GM23248 (cell line): ENCODE data around the gene PATJ. TPM values are rescaled to one million over a fixed set of nuclear protein-coding genes. Genes with fewer than 3 reads are reported as not detected.

Experiments used
- DNase-seq: peaks from one replicate; pipeline ENCODE4 v3.0.0-alpha.2; 2015
- H2AFZ ChIP-seq: fragments of 200-600 bp; sonication (generic); 2 replicates; pipeline ENCODE4 v1.6.1; 2016; ENCODE audit warnings: antibody characterized with exemption
- H3F3A ChIP-seq: fragments of 200-600 bp; sonication (generic); 2 replicates; pipeline ENCODE4 v1.6.1; 2016; ENCODE audit warnings: mild to moderate bottlenecking, antibody characterized with exemption, mixed run types; ENCODE audit not compliant: insufficient read depth
- H3K27ac ChIP-seq: fragments of 200-600 bp; sonication (generic); 2 replicates; pipeline ENCODE4 v1.5.1; 2016; ENCODE audit warnings: mild to moderate bottlenecking
- H3K27me3 ChIP-seq: fragments of 200-600 bp; sonication (generic); replicated peaks from 2 replicates; pipeline ENCODE4 v1.6.1; 2016; ENCODE audit warnings: mild to moderate bottlenecking; ENCODE audit not compliant: insufficient read depth
- H3K36me3 ChIP-seq: fragments of 200-600 bp; sonication (generic); 2 replicates; pipeline ENCODE4 v1.6.1; 2016; ENCODE audit warnings: low read depth, mild to moderate bottlenecking
- H3K4me1 ChIP-seq: fragments of 200-600 bp; sonication (generic); 2 replicates; pipeline ENCODE4 v1.6.1; 2016; ENCODE audit warnings: mild to moderate bottlenecking; ENCODE audit not compliant: insufficient read depth
- H3K4me2 ChIP-seq: fragments of 200-600 bp; sonication (generic); one replicate; pipeline ENCODE4 v1.6.1; 2016; ENCODE audit warnings: mild to moderate bottlenecking; ENCODE audit not compliant: unreplicated experiment
- H3K4me3 ChIP-seq: fragments of 200-600 bp; sonication (generic); 2 replicates; pipeline ENCODE4 v1.5.1; 2016; ENCODE audit warnings: mild to moderate bottlenecking
- H3K79me2 ChIP-seq: fragments of 200-600 bp; sonication (generic); 2 replicates; pipeline ENCODE4 v1.6.1; 2016; ENCODE audit warnings: mild to moderate bottlenecking; ENCODE audit not compliant: insufficient read depth
- H3K9ac ChIP-seq: fragments of 200-600 bp; sonication (generic); 2 replicates; pipeline ENCODE4 v1.6.1; 2016; ENCODE audit warnings: mild to moderate bottlenecking
- H3K9me2 ChIP-seq: fragments of 200-600 bp; sonication (generic); 2 replicates; pipeline ENCODE4 v1.6.1; 2016; ENCODE audit warnings: mixed run types, mild to moderate bottlenecking, moderate library complexity; ENCODE audit not compliant: insufficient read depth
- H3K9me3 ChIP-seq: fragments of 200-600 bp; sonication (generic); one replicate; pipeline ENCODE4 v1.6.1; 2017; ENCODE audit warnings: low read depth
- H4K20me1 ChIP-seq: fragments of 200-600 bp; sonication (generic); 2 replicates; pipeline ENCODE4 v1.6.0; 2016; ENCODE audit not compliant: insufficient read depth
- EZH2 ChIP-seq: fragments of 200-600 bp; sonication (generic); IDR thresholded peaks from 2 replicates; pipeline ENCODE4 v1.6.1; 2018; ENCODE audit warnings: antibody characterized with exemption, mild to moderate bottlenecking; ENCODE audit not compliant: insufficient read depth, poor library complexity, severe bottlenecking
- EZH2phosphoT487 ChIP-seq: fragments of 200-600 bp; sonication (generic); IDR thresholded peaks from 2 replicates; pipeline ENCODE4 v1.6.1; 2018; ENCODE audit warnings: antibody characterized with exemption, moderate library complexity, mild to moderate bottlenecking, low read depth; ENCODE audit not compliant: insufficient read depth
- WGBS, 2 experiments: methylation state at CpG; one replicate each; pipeline ENCODE4 v1.1.6; 2015 to 2017; ENCODE audit warnings: low lambda C conversion rate in 2 of 2, low coverage in 1 of 2; ENCODE audit errors: missing lambda C conversion rate in 2 of 2; 5-methylcytosine and 5-hydroxymethylcytosine counted together
- in situ Hi-C: fragments of 300-500 bp; cut with MboI; formaldehyde crosslinking; loops from 2 replicates; pipeline ENCODE4 v1.15.0; 2020
- polyA plus RNA-seq: library from polyadenylated mRNA; unstranded; fragments of >200 nt; fragmentation: Nextera tagmentation; extraction: Ambion mirVana; gene quantifications from 2 replicates; pipeline ENCODE4 v1.2.1, GENCODE V29; 2016
- total RNA-seq: library from RNA; depleted of rRNA; stranded (reverse); fragments of >200 nt; shearing (Covaris generic); gene quantifications from 2 replicates; pipeline ENCODE4 v1.2.3, GENCODE V29; 2014

Gene PATJ
- total and polyA plus RNA-seq, 2 experiments from 2014 or later, result 5.3 to 6.1 TPM

- Histone ChIP-seq H3K79me2 (no peaks in the 10 kb centered on the region), H3K36me3 (no peaks in the 10 kb centered on the region), H2AFZ (no peak overlapping the region), H3K4me3 (no peak overlapping the region), H3K4me1 (peaks cover 17% of the 10 kb centered on the region), H3K27ac (no peak overlapping the region), H3K9me3 (no peaks in the 10 kb centered on the region), H3K4me2 (no peak overlapping the region), H4K20me1 (no peaks in the 10 kb centered on the region), H3K9me2 (no peaks in the 10 kb centered on the region), H3K27me3 (no peaks in the 10 kb centered on the region), H3F3A (peaks cover 18% of the 10 kb centered on the region), H3K9ac (no peak overlapping the region)
- no peak for DNase-seq
- TF ChIP-seq EZH2phosphoT487, result no peak
- in situ Hi-C loops, result no loop called here
- WGBS, 2 experiments, result 88 to 95% methylated on average over 4 of the region's 4 CpGs
Measured at GRCh38 chr1:61754545-61754944, 12.3 kb downstream of the PATJ start.

- Histone ChIP-seq H3K36me3 (no peaks in the 10 kb centered on the region), H3K9me2 (no peaks in the 10 kb centered on the region), H3K4me1 (peaks cover 17% of the 10 kb centered on the region), H3K27ac (no peak overlapping the region), H3K27me3 (no peaks in the 10 kb centered on the region), H4K20me1 (no peaks in the 10 kb centered on the region), H3F3A (peaks cover 21% of the 10 kb centered on the region), H3K9me3 (no peaks in the 10 kb centered on the region), H3K4me2 (no peak overlapping the region), H3K4me3 (no peak overlapping the region), H2AFZ (no peak overlapping the region), H3K9ac (no peak overlapping the region), H3K79me2 (no peaks in the 10 kb centered on the region)
- 69 to 70% methylated on average over 3 of the region's 3 CpGs for WGBS, 2 experiments
- TF ChIP-seq EZH2phosphoT487, result no peak
- no peak for TF ChIP-seq EZH2
- in situ Hi-C loops, result no loop called here
- DNase-seq, result no peak
Measured at GRCh38 chr1:61756773-61757172, 14.5 kb downstream of the PATJ start.

GRCh38 chr1:61757950-61758349 is 15.7 kb downstream of the PATJ start:
- peak; percentile 83 for DNase-seq
- Histone ChIP-seq H3K27me3 (no peaks in the 10 kb centered on the region), H3K79me2 (no peaks in the 10 kb centered on the region), H3K36me3 (no peaks in the 10 kb centered on the region), H3K4me1 (peaks cover 17% of the 10 kb centered on the region), H3K4me2 (peak overlapping the region; percentile 54), H3K4me3 (peak overlapping the region; percentile 20), H2AFZ (peak overlapping the region; percentile 38; the same call in 1 of the 2 replicates), H3K9ac (peak overlapping the region; percentile 32; the same call in 1 of the 2 replicates), H3K9me3 (no peaks in the 10 kb centered on the region), H3K9me2 (no peaks in the 10 kb centered on the region), H3K27ac (peak overlapping the region; percentile 78), H3F3A (peaks cover 21% of the 10 kb centered on the region), H4K20me1 (no peaks in the 10 kb centered on the region)
- WGBS, 2 experiments, result 37 to 39% methylated on average over 2 of the region's 2 CpGs
- TF ChIP-seq EZH2 (no peak), EZH2phosphoT487 (no peak)
- in situ Hi-C loops, result no loop called here

GRCh38 chr1:61770131-61770530 is 27.9 kb downstream of the PATJ start:
- WGBS, 2 experiments, result 100% methylated on average over 1 of the region's 1 CpG

GRCh38 chr1:61776091-61776490 is 33.8 kb downstream of the PATJ start:
- H4K20me1 ChIP-seq, result no peaks in the 10 kb centered on the region
- no peak overlapping the region for H3K4me3 ChIP-seq
- 68 to 70% methylated on average over 2 of the region's 2 CpGs for WGBS, 2 experiments
- no peak overlapping the region for H3K9ac ChIP-seq
- no peaks in the 10 kb centered on the region for H3K27me3 ChIP-seq
- H3K27ac ChIP-seq, result no peak overlapping the region
- H3K4me2 ChIP-seq, result no peak overlapping the region
- no peaks in the 10 kb centered on the region for H3K79me2 ChIP-seq
- no peaks in the 10 kb centered on the region for H3F3A ChIP-seq
- in situ Hi-C loops, result no loop called here
- H2AFZ ChIP-seq, result no peak overlapping the region
- H3K36me3 ChIP-seq, result no peaks in the 10 kb centered on the region
- DNase-seq, result no peak
- H3K4me1 ChIP-seq, result no peaks in the 10 kb centered on the region
- no peaks in the 10 kb centered on the region for H3K9me3 ChIP-seq
- TF ChIP-seq EZH2, result no peak
- TF ChIP-seq EZH2phosphoT487, result no peak
- H3K9me2 ChIP-seq, result no peaks in the 10 kb centered on the region

More at GRCh38 chr1:61770131-61770530, 27.9 kb downstream of the PATJ start:
- no peak overlapping the region for H3K4me3 ChIP-seq
- H3F3A ChIP-seq, result no peaks in the 10 kb centered on the region
- no peaks in the 10 kb centered on the region for H3K9me2 ChIP-seq
- DNase-seq, result no peak
- H3K27ac ChIP-seq, result no peak overlapping the region
- H3K4me2 ChIP-seq, result no peak overlapping the region
- in situ Hi-C loops, result no loop called here
- H3K9me3 ChIP-seq, result no peaks in the 10 kb centered on the region
- H3K79me2 ChIP-seq, result no peaks in the 10 kb centered on the region
- H3K9ac ChIP-seq, result no peak overlapping the region
- no peaks in the 10 kb centered on the region for H3K36me3 ChIP-seq
- TF ChIP-seq EZH2 (no peak), EZH2phosphoT487 (no peak)
- H3K27me3 ChIP-seq, result no peaks in the 10 kb centered on the region
- H2AFZ ChIP-seq, result no peak overlapping the region
- no peaks in the 10 kb centered on the region for H3K4me1 ChIP-seq
- no peaks in the 10 kb centered on the region for H4K20me1 ChIP-seq
